CD4-positive, CD25-positive, alpha-beta regulatory T cell (primary cell): Measurements from ENCODE around the gene TTC1. TPM values are rescaled to one million over a fixed set of nuclear protein-coding genes. Genes with fewer than 3 reads are reported as not detected.
A peak's percentile ranks its signal among the peaks of the same experiment; 100 is the strongest.

Experiments
- ATAC-seq, 2 donors: fragments of 150-1000 bp; cut with Tn5 transposase; one replicate each; pipeline ENCODE4 v1.10.0; 2021; ENCODE audit warnings: low read depth in 2 of 2, moderate number of reproducible peaks in 2 of 2, moderate library complexity in 1 of 2
- DNase-seq, 3 donors: peaks; one replicate each; pipeline versions ENCODE4 v3.0.0 to v3.0.0-alpha.2; 2012 to 2022; ENCODE audit warnings: mixed read lengths in 1 of 3
- H3K27ac ChIP-seq: one replicate; pipeline ENCODE4 v1.7.0; 2013; ENCODE audit warnings: mild to moderate bottlenecking, low read length; ENCODE audit not compliant: insufficient read depth, poor library complexity, severe bottlenecking
- H3K27me3 ChIP-seq: one replicate; pipeline ENCODE4 v1.7.0; 2013; ENCODE audit warnings: low read length; ENCODE audit not compliant: control insufficient read depth, insufficient read depth
- H3K36me3 ChIP-seq: one replicate; pipeline ENCODE4 v1.7.0; 2013; ENCODE audit warnings: mild to moderate bottlenecking, low read length, moderate library complexity; ENCODE audit not compliant: control insufficient read depth, insufficient read depth
- H3K4me1 ChIP-seq: 2 replicates; pipeline ENCODE4 v1.7.0; 2013; ENCODE audit warnings: mild to moderate bottlenecking, low read length; ENCODE audit not compliant: insufficient read depth, control insufficient read depth, poor library complexity, severe bottlenecking
- H3K4me3 ChIP-seq: one replicate; pipeline ENCODE4 v1.7.0; 2013; ENCODE audit warnings: low read depth, mild to moderate bottlenecking, low read length, moderate library complexity
- H3K9me3 ChIP-seq, 2 experiments: 1 replicate in 1 of 2; 2 replicates in 1 of 2; pipeline ENCODE4 v1.7.0; 2013; ENCODE audit warnings: low read length in 2 of 2, mild to moderate bottlenecking in 1 of 2, moderate library complexity in 1 of 2; ENCODE audit not compliant: control insufficient read depth in 2 of 2
- H3K27ac Mint-ChIP-seq, 3 donors: one replicate each; pipeline ENCODE4 v1.8.0; 2020 to 2022; ENCODE audit warnings: mild to moderate bottlenecking in 3 of 3, mixed read lengths in 3 of 3, moderate library complexity in 2 of 3
- H3K27me3 Mint-ChIP-seq: one replicate; pipeline ENCODE4 v1.8.0; 2022; ENCODE audit warnings: mild to moderate bottlenecking, mixed read lengths
- H3K36me3 Mint-ChIP-seq: one replicate; pipeline ENCODE4 v1.8.0; 2020; ENCODE audit warnings: mixed read lengths
- H3K4me1 Mint-ChIP-seq, 4 donors: one replicate each; pipeline ENCODE4 v1.8.0; 2020 to 2022; ENCODE audit warnings: mixed read lengths in 4 of 4, mild to moderate bottlenecking in 1 of 4
- H3K4me3 Mint-ChIP-seq, 4 donors: one replicate each; pipeline ENCODE4 v1.8.0; 2020 to 2022; ENCODE audit warnings: mild to moderate bottlenecking in 4 of 4, mixed read lengths in 4 of 4, moderate library complexity in 3 of 4
- H3K9me3 Mint-ChIP-seq, 7 donors: one replicate each; pipeline ENCODE4 v1.8.0; 2020 to 2022; ENCODE audit warnings: mixed read lengths in 7 of 7, mild to moderate bottlenecking in 3 of 7, moderate library complexity in 2 of 7
- polyA plus RNA-seq, 4 donors: library from polyadenylated mRNA; unstranded; fragments of 300-500 nt; fragmentation: Illumina TruSeq; gene quantifications; one replicate each; pipeline ENCODE4 v1.2.3, GENCODE V29; 2021
- total RNA-seq: library from RNA; stranded (reverse); gene quantifications from one replicate; pipeline ENCODE4 v1.2.3, GENCODE V29; 2022

Gene TTC1
- total and polyA plus RNA-seq, 5 donors from 2014 or later, result 33.6 to 118 (median 105) TPM

GRCh38 chr5:159982421-159983173 lies 26.3 kb upstream of the TTC1 start:
- ATAC-seq, result no peak
- Mint-ChIP-seq H3K4me1 (no peaks in the 10 kb centered on the region), H3K4me3 (no peak overlapping the region), H3K27me3 (peaks cover 35% of the 10 kb centered on the region), H3K27ac (no peak overlapping the region), H3K9me3 (peaks cover 0 to 3% (median 0%) of the 10 kb centered on the region in 7 donors), H3K36me3 (no peaks in the 10 kb centered on the region)
- peaks cover 9% of the 10 kb centered on the region for H3K4me1 ChIP-seq
- H3K4me3 ChIP-seq, result no peak overlapping the region
- no peak for DNase-seq
- H3K36me3 ChIP-seq, result no peaks in the 10 kb centered on the region
- H3K9me3 ChIP-seq, result no peaks in the 10 kb centered on the region
- no peak overlapping the region for H3K27ac ChIP-seq
- H3K27me3 ChIP-seq, result peaks cover 11% of the 10 kb centered on the region

GRCh38 chr5:159987031-159987674 lies 21.8 kb upstream of the TTC1 start:
- Histone ChIP-seq H3K27ac (no peak overlapping the region), H3K4me3 (peak overlapping the region; percentile 24), H3K9me3 (no peaks in the 10 kb centered on the region), H3K27me3 (peaks cover 16% of the 10 kb centered on the region), H3K36me3 (no peaks in the 10 kb centered on the region), H3K4me1 (peaks cover 9% of the 10 kb centered on the region)
- Mint-ChIP-seq H3K36me3 (no peaks in the 10 kb centered on the region), H3K9me3 (peaks cover 0 to 3% (median 0%) of the 10 kb centered on the region in 7 donors), H3K4me3 (peak overlapping the region in 2 of 4 donors; percentile 62 to 74), H3K27ac (no peak overlapping the region), H3K4me1 (no peaks in the 10 kb centered on the region), H3K27me3 (peaks cover 57% of the 10 kb centered on the region)
- ATAC-seq (peak; percentile 80 to 88), DNase-seq (peak; percentile 36 to 73 (median 55))

- H3K27me3 Mint-ChIP-seq, result peaks cover 58% of the 10 kb centered on the region
These were observed 18.4 kb upstream of the TTC1 start for GRCh38 chr5:159990506-159990905.

GRCh38 chr5:159992566-159992965 lies 16.4 kb upstream of the TTC1 start:
- DNase-seq, result no peak

More at GRCh38 chr5:159990506-159990905, 18.4 kb upstream of the TTC1 start:
- peaks cover 8 to 16% of the 10 kb centered on the region in 2 experiments for H3K9me3 ChIP-seq
- H3K27ac ChIP-seq, result no peak overlapping the region
- DNase-seq, result no peak
- H3K4me3 ChIP-seq, result no peak overlapping the region
- Mint-ChIP-seq H3K4me3 (no peak overlapping the region), H3K4me1 (no peaks in the 10 kb centered on the region), H3K27ac (no peak overlapping the region), H3K9me3 (peaks cover 0 to 10% (median 1%) of the 10 kb centered on the region in 7 donors), H3K36me3 (no peaks in the 10 kb centered on the region)
- peaks cover 9% of the 10 kb centered on the region for H3K4me1 ChIP-seq
- H3K36me3 ChIP-seq, result no peaks in the 10 kb centered on the region
- no peak for ATAC-seq
- H3K27me3 ChIP-seq, result peaks cover 19% of the 10 kb centered on the region

GRCh38 chr5:159993194-159993593 lies 15.7 kb upstream of the TTC1 start:
- Histone ChIP-seq H3K27ac (no peak overlapping the region), H3K9me3 (peaks cover 8 to 16% of the 10 kb centered on the region in 2 experiments), H3K36me3 (no peaks in the 10 kb centered on the region), H3K4me3 (no peak overlapping the region), H3K27me3 (peaks cover 10% of the 10 kb centered on the region), H3K4me1 (no peaks in the 10 kb centered on the region)
- Mint-ChIP-seq H3K4me1 (no peaks in the 10 kb centered on the region), H3K27ac (no peak overlapping the region), H3K4me3 (no peak overlapping the region), H3K9me3 (peaks cover 0 to 10% (median 1%) of the 10 kb centered on the region in 7 donors), H3K27me3 (peaks cover 53% of the 10 kb centered on the region), H3K36me3 (no peaks in the 10 kb centered on the region)
- DNase-seq, result no peak
- no peak for ATAC-seq

More at GRCh38 chr5:159992566-159992965, 16.4 kb upstream of the TTC1 start:
- Mint-ChIP-seq H3K27ac (no peak overlapping the region), H3K4me3 (no peak overlapping the region), H3K36me3 (no peaks in the 10 kb centered on the region), H3K9me3 (peaks cover 0 to 10% (median 1%) of the 10 kb centered on the region in 7 donors), H3K4me1 (no peaks in the 10 kb centered on the region), H3K27me3 (peaks cover 56% of the 10 kb centered on the region)
- peaks cover under 1% of the 10 kb centered on the region for H3K4me1 ChIP-seq
- no peak for ATAC-seq
- no peak overlapping the region for H3K4me3 ChIP-seq
- peaks cover 10% of the 10 kb centered on the region for H3K27me3 ChIP-seq
- no peaks in the 10 kb centered on the region for H3K36me3 ChIP-seq
- H3K27ac ChIP-seq, result no peak overlapping the region
- peaks cover 8 to 16% of the 10 kb centered on the region in 2 experiments for H3K9me3 ChIP-seq

GRCh38 chr5:159995907-159996306 lies 13.0 kb upstream of the TTC1 start:
- no peak for DNase-seq
- H3K9me3 ChIP-seq, result peaks cover 8 to 16% of the 10 kb centered on the region in 2 experiments
- H3K4me3 ChIP-seq, result no peak overlapping the region
- H3K27me3 ChIP-seq, result peaks cover 18% of the 10 kb centered on the region
- no peaks in the 10 kb centered on the region for H3K4me1 Mint-ChIP-seq
- no peaks in the 10 kb centered on the region for H3K36me3 Mint-ChIP-seq
- H3K4me3 Mint-ChIP-seq, result no peak overlapping the region
- H3K27me3 Mint-ChIP-seq, result peaks cover 58% of the 10 kb centered on the region
- ATAC-seq, result no peak
- peaks cover 0 to 10% (median 1%) of the 10 kb centered on the region in 7 donors for H3K9me3 Mint-ChIP-seq
- no peaks in the 10 kb centered on the region for H3K4me1 ChIP-seq
- no peak overlapping the region for H3K27ac Mint-ChIP-seq
- H3K36me3 ChIP-seq, result no peaks in the 10 kb centered on the region
- H3K27ac ChIP-seq, result no peak overlapping the region

- H3K27me3 ChIP-seq, result peaks cover 17% of the 10 kb centered on the region
- H3K4me3 ChIP-seq, result no peak overlapping the region
- no peaks in the 10 kb centered on the region for H3K9me3 Mint-ChIP-seq
- no peak overlapping the region for H3K27ac ChIP-seq
- DNase-seq (no peak), ATAC-seq (no peak)
- peaks cover 56% of the 10 kb centered on the region for H3K27me3 Mint-ChIP-seq
- H3K9me3 ChIP-seq, result no peaks in the 10 kb centered on the region
- no peaks in the 10 kb centered on the region for H3K36me3 Mint-ChIP-seq
- no peaks in the 10 kb centered on the region for H3K36me3 ChIP-seq
- no peak overlapping the region for H3K4me3 Mint-ChIP-seq
- no peak overlapping the region for H3K27ac Mint-ChIP-seq
- H3K4me1 Mint-ChIP-seq, result no peaks in the 10 kb centered on the region
- no peaks in the 10 kb centered on the region for H3K4me1 ChIP-seq
These were observed 7.5 kb upstream of the TTC1 start for GRCh38 chr5:160001457-160001856.
